ENCODE measurements around the gene CACNA2D1.
A peak's percentile ranks its signal among the peaks of the same experiment; 100 is the strongest.

The CACNA2D1 gene

DNA sequence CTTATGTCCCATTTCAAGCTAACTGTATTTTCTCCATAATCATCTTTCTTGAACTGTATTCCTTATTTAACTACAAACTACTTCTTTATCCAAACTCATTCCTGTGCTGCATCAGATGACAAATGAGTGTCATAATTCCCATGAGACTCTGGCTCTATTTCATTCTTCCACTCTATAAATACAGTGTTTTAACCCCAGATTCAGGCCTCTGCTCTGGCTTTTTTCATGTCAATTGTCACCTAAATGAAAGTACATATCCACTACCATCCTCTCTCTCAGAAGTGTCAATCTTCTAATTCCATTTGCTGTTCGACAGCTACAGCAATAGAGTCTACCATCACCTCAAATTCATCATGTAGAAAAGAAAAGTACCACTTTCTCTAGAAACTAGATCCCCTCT, 172.7 kb downstream of the CACNA2D1 start:
- DNase-seq, result no peak

DNA sequence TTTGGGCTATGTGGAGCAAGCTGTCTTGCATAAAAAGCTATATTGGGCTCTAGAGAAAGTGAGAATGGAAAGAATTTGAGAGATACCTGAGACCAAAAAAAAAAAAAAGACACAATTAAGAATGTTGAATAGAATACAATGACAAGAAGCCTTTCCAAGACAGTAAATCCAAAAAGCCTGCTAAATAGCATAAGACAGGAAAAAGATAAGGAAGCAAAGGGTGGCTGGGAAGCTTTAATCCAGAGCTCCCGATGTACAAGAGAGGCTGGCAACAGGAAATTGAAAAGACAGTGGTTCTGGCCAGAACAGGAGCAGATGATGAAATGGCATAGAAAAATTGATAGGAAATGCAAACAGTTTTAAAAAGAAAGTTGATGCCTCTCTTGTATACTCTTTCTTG, 174.9 kb downstream of the CACNA2D1 start:
- no peak for DNase-seq

DNA sequence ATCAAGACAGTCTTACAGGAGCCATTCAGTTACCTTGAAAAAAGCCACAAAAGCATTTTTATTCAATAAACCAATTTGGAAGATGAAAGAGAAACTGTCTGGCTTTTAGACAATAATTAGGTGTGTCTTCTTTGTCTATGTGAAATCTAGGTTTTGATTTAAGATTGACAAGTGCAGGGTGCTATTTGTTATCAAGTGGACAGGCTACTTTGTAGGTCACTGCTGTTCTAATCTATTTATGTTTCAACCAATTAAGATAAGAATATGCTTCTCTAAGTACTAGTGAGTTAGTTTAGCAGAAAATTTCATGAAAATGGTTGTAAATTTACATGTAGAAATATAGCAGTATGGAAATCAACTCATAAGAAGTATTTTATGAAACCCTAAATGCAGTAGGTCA, 177.5 kb downstream of the CACNA2D1 start:
- DNase-seq, result no peak

DNA sequence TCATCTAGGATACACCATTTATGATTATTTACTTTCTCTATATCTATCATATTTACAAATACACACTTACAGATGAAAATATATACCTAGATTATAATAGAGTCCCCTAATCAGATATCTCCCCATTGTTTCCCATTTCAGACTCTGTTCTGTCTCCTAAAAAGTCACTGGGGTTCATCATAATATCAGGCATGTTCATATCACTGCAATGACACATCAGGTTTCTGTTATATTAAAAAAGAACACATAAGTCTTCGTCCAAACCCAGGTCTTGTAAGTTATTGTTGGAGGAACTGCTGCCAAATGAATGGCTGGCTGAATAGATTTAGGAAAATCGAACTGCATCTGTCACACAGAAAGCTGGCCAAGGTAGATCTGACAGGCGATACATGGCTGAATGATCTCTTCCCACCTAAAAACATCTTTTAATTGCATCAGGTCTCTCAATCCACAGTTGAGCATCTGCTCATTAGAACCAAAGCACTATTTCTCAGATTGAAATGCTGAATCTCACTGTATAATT, 178.7 kb downstream of the CACNA2D1 start:
- peak; percentile 87 for DNase-seq

DNA sequence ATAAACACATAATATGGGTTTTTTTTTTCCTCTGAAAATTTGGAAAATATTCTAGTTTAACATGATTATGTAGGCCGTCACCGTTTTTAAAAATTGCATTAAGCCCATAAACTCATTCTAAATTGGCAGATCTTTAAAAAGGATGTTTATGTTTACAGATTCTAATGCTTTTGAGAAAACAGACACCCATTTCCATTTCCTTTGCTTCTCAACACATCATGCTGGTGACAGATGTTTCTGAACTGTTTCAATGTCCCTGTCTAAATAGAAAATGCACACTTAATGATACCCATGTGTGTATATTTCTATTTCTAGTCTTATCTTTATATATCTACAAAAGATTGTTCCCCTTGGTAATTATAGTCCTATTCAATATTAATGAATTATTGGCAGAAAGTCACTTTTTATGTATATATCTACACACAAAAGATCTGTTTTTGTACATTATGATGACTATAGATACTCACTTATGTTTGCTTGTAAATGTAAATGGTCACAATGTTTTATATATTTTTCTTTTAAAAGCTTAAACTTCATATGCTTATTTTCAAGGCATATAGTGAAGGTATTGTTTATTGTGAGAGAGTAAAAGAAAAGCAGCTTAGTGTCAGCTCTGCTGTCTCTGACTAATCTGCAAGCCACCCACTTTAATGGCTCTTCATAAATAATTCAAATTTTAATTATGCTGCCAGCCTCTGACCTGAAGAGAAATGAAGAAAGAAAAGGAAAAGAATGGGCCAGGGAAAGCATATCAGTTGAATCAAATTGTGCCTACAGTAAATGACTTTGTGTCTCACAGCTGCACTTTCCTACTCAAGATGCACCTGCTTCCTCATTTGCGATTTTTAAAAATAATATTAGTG, 179.4 kb downstream of the CACNA2D1 start:
- no peak for DNase-seq

DNA sequence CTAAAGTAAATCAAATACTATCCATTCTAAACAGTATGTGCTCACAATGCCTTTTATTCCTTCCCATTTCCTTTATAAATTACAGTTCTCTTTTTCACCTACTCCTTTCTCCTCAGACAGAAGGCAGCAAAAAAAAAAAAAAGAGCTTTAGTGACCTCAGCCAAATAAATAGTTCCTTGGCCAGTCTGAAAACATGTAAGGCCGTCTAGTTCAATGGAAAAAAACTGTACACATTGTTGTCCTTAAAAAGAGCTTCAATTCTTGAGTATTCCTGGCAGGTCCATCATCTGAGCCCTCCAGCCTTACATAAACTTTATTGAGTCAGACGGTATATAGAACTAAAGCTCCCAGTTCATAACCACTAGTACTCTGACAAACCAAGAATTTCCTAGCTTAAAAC, 185.4 kb downstream of the CACNA2D1 start:
- no peak for DNase-seq

DNA sequence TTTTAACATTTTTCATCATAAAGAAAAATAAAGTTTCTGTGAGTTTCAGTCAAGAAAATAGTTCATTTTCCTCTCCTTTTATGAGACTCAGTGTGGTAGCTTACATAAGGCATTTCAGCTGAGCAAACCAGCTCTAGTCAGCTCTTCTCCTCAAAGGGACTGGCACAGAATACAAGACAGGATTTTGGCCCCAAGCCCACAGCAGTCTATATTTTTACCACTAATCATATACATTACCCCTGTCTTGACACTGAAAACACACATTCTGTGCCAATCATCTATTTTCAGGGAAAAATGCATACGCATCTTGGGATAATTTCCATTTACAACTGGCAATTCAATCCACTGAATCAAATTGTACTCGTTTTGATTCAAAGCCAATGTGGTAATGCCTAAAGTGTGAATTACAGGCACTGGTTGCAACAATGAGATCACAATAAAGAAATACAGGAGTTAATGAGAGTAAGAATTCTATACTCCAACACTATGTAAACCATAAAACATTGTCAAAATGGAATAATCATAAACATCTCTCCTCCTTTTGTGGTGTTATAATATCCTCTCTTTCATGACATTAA, 186.4 kb downstream of the CACNA2D1 start:
- no peak for DNase-seq

DNA sequence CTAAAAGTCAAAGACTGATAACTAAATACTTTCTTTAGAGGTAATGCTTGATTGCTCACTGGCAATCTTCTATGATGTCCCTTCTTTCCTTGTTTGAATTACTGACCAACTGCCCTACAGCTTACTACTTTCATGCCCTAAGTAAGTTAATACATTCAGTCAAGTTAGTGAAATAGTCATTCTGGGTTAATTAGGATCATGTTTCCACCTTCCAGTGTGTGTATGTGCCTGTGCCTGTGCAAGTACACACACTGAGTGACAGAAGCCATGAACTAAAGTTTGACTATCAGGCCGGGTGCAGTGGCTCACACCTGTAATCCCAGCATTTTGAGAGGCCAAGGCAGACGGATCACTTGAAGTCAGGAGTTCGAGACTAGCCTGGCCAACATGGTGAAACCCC, 187.9 kb downstream of the CACNA2D1 start:
- no peak for DNase-seq

DNA sequence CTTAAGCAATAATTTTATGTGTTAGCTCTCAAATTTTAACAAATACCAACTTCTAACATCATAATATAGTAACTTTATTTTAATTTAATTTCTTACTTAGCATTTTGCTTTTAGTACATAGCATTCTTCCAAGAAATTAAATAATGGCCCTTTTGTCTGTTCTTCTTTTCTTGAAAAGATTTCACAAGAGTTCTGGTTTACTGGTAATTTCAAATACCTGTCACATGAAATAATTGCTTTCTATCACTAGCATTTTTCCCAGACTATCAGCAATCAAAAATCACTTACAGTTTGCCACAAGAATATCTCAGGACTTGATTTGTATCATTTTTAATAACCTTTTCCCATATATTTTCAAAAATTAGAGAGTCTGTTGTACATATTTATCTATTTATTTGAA, 193.0 kb downstream of the CACNA2D1 start:
- DNase-seq, result no peak

DNA sequence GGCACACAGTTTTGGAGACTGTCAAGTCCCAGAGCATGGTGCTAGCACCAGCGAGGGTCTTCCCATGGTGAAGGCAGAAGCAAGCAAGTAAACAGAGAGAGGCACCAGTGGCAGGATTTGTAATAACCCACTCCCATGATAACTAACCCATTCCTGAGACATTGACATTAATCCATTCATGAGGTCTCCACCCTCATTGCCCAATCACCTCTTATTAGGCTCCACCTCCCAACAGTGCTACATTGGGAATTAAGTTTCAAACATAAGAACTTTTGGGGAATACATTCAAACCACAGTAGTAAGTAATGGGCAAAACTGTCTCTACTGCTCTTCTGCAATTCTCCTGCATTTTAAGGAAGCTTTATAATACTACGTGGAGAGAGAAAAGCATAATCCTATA, 193.6 kb downstream of the CACNA2D1 start:
- DNase-seq, result no peak

DNA sequence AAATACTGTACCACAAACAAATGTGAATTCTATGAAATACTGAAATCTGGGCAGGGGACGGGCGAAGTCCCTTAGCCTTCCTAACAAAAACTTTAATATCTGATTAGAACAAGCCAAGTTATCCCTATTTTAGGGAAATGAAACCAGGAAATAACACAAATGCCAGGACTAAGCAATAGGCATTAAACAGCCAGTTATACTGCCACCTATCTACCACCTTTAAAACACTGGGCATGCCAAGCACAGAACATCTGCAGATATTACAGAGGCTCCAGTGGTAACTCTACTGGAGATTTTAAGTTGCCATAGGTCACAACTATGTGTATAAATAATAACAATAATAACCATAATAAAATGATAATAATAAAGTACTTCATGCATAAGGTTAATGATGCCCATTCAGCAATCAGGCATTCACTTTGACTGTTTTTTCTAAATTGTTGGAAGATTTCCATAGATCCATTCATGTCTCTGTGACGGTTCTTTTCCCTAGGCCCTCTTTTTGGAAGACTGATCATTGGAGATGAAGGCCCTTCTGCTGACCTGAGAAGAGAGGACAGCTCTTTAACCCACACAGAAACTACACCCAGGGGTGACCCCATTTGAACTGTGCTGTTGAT, 195.7 kb downstream of the CACNA2D1 start:
- no peak for DNase-seq

DNA sequence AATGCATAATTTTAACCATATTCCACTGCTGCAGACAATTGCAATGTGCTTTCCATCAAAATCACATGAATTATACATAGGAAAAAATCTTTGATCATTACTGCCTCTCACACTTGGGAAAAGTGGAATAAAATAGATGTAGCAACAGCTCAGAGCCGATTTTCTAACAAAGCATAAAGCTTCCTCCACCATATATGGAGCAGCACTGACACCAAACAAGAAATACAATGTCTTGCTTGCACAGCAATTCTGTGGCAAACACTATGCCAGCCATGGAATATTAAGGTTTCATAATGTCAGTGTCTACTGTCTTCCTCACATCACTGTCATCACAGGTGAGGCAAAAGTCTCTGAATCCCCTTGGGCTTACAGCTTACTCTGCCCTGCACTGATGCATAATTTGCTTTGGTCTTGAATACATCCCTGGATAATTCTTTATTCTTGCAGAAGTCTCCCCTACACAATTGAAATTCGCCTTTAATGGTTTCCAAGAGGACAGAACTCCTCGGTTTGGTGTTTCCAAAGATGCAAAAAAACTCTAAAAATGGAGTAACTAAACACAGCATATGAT, 198.5 kb downstream of the CACNA2D1 start:
- DNase-seq, result no peak

DNA sequence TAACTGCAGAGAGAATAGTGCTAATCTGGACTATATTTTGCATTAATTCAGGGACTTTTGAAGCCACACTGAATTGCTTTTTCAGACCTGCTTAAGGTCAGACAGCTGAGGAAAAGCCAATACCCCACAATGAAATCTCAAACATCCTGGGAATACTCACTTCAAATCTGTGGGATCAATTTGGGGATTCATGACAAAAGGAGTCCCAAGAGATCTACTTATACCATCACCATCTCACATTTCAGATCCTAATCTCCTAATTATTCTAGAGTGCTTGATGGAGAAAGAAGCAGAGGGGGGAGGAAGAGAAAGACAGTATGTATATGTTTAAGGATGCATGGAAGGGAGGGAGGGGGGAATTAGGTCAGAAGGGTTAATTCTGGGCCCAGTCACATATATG, 202.2 kb downstream of the CACNA2D1 start:
- peak; percentile 85 for DNase-seq

DNA sequence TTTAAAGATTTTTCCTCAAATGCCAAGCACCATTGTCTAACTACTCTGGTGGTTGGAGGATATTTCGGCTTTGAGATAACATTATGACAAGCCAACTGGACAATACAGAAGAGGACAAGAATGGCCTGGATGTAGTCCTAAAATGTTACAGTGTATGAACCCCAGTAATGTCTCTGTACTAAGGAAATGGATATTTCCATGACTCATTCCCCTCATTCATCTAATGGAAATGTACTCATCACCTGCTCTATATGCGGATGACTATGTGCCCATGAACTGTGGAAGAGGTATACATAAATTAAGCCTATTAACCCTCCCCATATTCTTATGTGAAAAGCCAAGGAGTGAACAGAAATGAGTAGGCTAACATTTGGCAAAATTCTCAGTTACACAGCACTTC, 207.9 kb downstream of the CACNA2D1 start:
- no peak for DNase-seq

DNA sequence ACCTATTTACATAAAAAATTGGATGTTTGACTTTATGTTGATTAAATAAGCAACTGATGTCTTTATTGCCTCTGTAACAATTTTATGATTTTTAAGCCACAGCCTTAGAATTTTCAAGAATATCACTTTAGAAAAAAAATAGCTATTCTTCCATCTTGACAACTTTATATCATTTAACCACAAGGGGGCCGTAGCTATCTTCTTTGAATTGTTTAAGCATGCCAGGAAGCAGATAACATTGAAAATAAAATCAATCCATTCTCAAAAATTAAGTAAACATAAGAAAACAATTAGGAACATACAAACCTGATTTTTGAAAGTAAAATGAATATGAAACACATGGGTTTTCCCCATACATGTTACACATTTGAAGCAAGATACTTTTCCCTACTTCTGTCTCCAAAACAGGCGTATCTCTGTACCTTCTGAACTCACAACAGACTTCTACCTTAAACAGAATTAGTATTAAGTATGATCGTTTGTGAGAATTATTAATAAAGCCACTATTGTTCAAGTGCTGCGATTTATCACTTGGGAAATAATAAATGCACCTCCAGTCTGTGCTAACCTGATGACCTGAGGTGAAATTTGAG, 209.0 kb downstream of the CACNA2D1 start:
- peak; percentile 52 for DNase-seq

DNA sequence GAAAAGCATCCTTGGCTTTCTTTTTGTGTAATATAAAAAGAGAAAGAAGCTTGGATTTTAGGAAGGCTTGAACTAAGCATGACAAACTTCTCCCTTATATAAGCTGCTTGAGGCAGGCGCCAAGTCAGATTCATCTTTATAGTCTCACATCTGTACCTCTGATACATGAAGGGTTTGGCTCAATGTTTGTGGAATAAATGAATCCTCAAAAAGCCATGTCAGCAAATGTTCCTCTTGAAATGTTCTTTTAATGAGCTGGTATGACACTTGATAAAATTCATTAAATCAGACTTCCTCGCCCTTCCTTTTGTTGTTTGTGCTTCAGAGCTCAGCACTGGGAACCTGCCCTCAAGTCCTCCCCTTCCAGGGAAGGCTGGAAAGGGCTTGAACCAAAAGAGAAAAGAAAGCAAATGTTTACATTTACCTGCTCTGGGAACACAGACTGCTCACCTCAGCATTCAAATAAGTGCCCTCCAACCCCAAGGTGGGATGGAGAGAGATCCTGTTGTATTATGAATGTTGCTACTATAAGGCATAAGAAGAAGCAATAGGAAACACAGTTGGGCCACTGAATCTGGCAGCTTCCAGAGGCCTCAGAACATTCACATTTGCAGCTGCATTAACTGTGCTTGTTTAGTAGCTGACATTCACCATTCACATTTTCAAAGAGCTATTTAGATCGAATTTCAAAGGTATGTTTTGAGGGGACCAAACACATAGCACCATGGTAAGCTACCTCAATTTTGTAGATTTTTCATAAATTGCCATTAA, 212.6 kb downstream of the CACNA2D1 start:
- DNase-seq, result no peak

DNA sequence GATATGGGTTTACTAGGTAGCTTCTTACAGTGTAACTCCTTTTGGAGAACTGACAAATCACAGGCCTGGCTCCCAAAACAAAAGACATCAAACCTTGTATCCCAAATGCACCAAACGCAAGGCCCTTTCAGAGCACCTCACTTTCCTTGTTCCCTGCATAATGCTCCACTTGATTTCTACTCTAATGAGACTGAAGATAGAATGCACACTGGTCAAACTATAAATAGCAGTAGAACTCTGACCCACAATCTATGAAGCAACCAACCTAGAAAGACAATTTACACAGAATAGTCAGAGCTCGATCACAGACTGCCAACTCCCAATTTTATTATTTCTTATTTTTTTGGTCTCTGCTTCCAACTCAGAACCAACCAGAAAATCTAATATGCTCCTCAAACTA, 214.4 kb downstream of the CACNA2D1 start:
- no peak for DNase-seq

DNA sequence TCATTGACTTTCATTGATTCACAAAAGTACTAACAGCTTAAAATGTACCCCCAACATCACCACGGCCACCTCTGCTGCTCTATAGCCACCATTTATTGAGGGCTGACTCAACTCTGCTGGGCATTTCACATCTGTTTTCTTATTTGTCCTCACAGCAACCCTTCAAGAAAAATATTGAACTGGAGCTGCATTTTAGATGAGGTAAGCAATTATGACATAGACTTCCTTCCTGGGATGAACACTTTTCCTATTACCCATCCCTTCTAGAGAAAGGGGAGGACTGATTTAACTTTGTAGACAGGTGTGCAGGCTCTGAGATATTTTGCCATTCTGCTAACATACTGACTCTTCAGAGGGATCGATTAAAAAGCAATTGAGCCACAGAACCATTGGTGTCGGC, 217.4 kb downstream of the CACNA2D1 start:
- DNase-seq, result no peak

DNA sequence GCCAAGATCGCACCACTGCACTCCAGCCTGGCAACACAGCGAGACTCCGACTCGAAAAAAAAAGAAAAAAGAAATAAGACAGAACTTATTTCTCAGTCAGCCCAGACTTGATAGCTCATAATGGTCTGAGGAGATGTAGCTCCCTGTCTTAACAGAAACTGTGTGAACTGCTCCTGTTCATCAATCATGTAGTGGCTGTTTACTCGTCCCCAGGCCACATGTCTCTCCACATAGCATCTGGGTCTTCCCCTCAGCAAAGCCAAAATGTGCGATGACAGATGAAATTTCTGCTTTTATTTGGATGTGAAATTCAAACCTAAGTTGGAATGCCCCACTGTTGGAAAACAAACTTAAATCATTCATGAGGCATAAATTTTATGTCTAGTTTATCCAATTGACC, 219.0 kb downstream of the CACNA2D1 start:
- DNase-seq, result no peak

DNA sequence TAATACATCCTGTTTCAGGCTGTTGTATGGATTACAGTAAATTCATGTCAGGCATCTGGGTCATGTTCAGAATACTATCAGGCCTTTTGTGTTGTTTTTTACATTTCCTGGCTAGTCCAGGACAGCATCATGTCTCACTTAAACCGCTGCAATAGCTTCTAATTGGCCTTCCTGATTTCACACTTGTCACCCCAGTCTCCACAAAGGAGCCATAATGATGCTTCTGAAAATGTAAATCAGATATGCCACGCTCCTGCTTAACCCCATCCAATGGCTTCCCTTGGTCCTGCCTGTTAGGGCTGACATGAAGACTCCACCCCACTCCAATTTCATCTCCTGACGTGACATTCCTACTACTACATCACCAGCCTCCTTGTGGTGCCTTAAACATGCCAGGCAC, 220.0 kb downstream of the CACNA2D1 start:
- DNase-seq, result no peak

DNA sequence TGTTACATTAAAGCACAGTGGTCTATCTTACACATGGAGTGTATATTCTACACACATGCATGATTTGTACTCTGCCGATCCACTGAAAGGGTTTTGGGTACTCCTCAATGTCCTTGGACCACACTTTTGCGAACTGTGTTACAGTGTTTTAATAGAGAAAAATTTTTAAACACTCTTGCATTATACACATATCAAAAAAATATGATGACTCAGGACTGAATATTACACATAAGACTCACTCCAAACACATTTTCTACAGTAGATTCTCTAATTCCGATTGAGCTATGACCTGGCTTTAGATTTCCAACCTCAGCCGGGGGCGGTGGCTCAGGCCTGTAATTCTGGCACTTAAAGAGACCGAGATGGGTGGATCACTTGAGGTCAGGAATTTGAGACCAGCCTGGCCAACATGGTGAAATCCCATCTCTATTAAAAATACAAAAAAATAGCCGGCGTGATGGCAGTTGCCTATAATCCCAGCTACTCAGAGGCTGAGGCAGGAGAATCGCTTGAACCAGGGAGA, 222.4 kb downstream of the CACNA2D1 start:
- no peak for DNase-seq

DNA sequence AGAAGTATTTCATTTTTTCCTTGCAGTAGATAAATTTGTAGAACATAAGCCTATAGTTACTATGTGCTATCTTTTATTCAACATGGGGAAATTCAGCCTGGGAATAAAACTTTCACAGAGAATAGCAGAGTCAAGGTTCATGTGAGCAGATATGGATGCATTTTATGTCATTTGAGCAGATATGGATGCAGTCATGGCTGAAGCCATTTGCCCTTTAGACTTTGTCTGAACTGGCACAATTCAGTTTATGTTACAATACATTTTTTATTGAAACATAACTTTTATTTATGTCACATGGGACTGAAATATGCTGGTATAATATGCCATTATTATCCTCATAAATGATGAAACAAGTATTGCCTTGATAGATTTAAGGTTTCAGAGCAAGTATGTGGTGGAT, 231.1 kb downstream of the CACNA2D1 start:
- no peak for DNase-seq
